Uterus (tissue), 4 donors: Measurements from ENCODE around the gene MOB3B. TPM values are rescaled to one million over a fixed set of nuclear protein-coding genes. Genes with fewer than 3 reads are reported as not detected.

Experiments
- DNase-seq, 2 donors: peaks; one replicate each; pipeline ENCODE4 v3.0.0-alpha.2; 2019 to 2020
- H3K27ac ChIP-seq, 2 donors: fragments of 200-600 bp; sonication (generic); 1 replicate in 1 of 2; 2 replicates in 1 of 2; pipeline ENCODE4 v1.5.1; 2016 to 2018
- H3K27me3 ChIP-seq, 2 donors: fragments of 200-600 bp; sonication (generic); one replicate each; pipeline ENCODE4 v1.5.1; 2018 to 2019; ENCODE audit warnings: control low read depth in 1 of 2
- H3K36me3 ChIP-seq, 2 donors: fragments of 200-600 bp; sonication (generic); one replicate each; pipeline ENCODE4 v1.5.1; 2019; ENCODE audit warnings: control low read depth in 1 of 2
- H3K4me1 ChIP-seq, 2 donors: fragments of 200-600 bp; sonication (generic); one replicate each; pipeline ENCODE4 v1.5.1; 2018 to 2019; ENCODE audit warnings: control low read depth in 1 of 2
- H3K4me3 ChIP-seq, 2 donors: fragments of 200-600 bp; sonication (generic); 1 replicate in 1 of 2; 2 replicates in 1 of 2; pipeline ENCODE4 v1.5.1; 2018 to 2019; ENCODE audit warnings: mild to moderate bottlenecking in 1 of 2
- H3K9me3 ChIP-seq, 2 donors: fragments of 200-600 bp; sonication (generic); one replicate each; pipeline ENCODE4 v1.5.1; 2019; ENCODE audit warnings: control low read depth in 1 of 2
- CTCF ChIP-seq, 4 experiments: fragments of 200-600 bp in 2 of 4; fragments of 450-650 bp in 2 of 4; sonication (generic) in 2 of 4; IDR thresholded peaks; one replicate each; pipeline ENCODE4 v1.5.1; 2016 to 2019; ENCODE audit warnings: antibody characterized with exemption in 4 of 4, mild to moderate bottlenecking in 2 of 4, moderate library complexity in 1 of 4
- POLR2A ChIP-seq, 2 donors: fragments of 450-650 bp; IDR thresholded peaks; one replicate each; pipeline ENCODE4 v1.6.1; 2016; ENCODE audit warnings: antibody characterized with exemption in 2 of 2, mild to moderate bottlenecking in 1 of 2, moderate library complexity in 1 of 2
- intact Hi-C: fragments of 100-400 bp; cut with DNase I; formaldehyde crosslinking; loops from one replicate; pipeline ENCODE4 v1.15.1; 2023; ENCODE audit warnings: low total_unique reads
- total RNA-seq, 4 donors: library from RNA; depleted of rRNA in 3 of 4; stranded (reverse); fragments of >200 nt in 3 of 4; gene quantifications; one replicate each; pipeline versions ENCODE4 v1.1.0 to v1.2.4, GENCODE V29; 2014 to 2023
- donor health status: DM: yes; HTN: yes; CAD: no.

The MOB3B gene
- total RNA-seq, 4 donors from 2014 or later = 2.0 to 34.4 (median 12.6) TPM

- intact Hi-C loops = loop anchor here (5.0 kb wide), 1 partner anchor 195 kb away; no protein-coding TSS in a partner anchor
- H3K27ac ChIP-seq = peak overlapping the region; percentile 58 to 79
- no peak for DNase-seq
- no peak for TF ChIP-seq CTCF (IDR thresholded peaks at IDR 0.05)
- TF ChIP-seq POLR2A (IDR thresholded peaks at IDR 0.05) = no peak
- H3K27me3 ChIP-seq = no peaks in the 10 kb centered on the region
- H3K9me3 ChIP-seq = no peaks in the 10 kb centered on the region
- peaks cover 15 to 18% of the 10 kb centered on the region in 2 donors for H3K4me1 ChIP-seq
- H3K36me3 ChIP-seq = no peaks in the 10 kb centered on the region
- H3K4me3 ChIP-seq = no peak overlapping the region
Measured at GRCh38 chr9:27337236-27337635, 192.4 kb downstream of the MOB3B start.

DNA sequence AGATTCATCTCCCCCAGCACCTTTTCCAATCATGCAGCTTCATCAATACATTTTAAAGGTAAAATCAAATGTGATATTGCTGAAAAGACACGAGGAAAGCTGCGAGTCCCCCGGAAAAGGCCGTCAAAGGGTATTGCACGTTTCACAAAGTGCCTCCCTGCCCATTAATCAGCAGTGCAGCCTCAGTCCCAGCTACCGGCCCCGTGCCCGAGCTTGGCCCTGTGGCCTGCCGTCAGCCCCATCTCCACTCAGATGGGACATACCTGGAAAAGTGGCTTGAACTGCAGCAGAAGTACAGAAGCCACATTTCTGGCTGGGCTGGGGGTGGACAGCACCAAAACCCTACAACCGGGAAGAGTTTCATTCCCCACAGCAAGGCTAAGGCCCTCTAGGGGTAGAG is 192.8 kb downstream of the MOB3B start:
- no peaks in the 10 kb centered on the region for H3K36me3 ChIP-seq
- no peak overlapping the region for H3K4me3 ChIP-seq

GRCh38 chr9:27336126-27336525 is 193.5 kb downstream of the MOB3B start:
- H3K4me1 ChIP-seq = peaks cover 15 to 18% of the 10 kb centered on the region in 2 donors
- intact Hi-C loops = loop anchor here (5.0 kb wide), 1 partner anchor 196 kb away; no protein-coding TSS in a partner anchor

More for the DNA sequence above, 192.8 kb downstream of the MOB3B start:
- peaks cover 15 to 18% of the 10 kb centered on the region in 2 donors for H3K4me1 ChIP-seq
- intact Hi-C loops = loop anchor here (5.0 kb wide), 1 partner anchor 195 kb away; no protein-coding TSS in a partner anchor
- no peaks in the 10 kb centered on the region for H3K27me3 ChIP-seq
- no peaks in the 10 kb centered on the region for H3K9me3 ChIP-seq
- peak overlapping the region; percentile 58 to 79 for H3K27ac ChIP-seq
- no peak for DNase-seq
- TF ChIP-seq CTCF (IDR thresholded peaks at IDR 0.05) (no peak), POLR2A (IDR thresholded peaks at IDR 0.05) (no peak)

GRCh38 chr9:27335075-27335474 is 194.5 kb downstream of the MOB3B start:
- TF ChIP-seq CTCF (IDR thresholded peaks at IDR 0.05) (no peak), POLR2A (IDR thresholded peaks at IDR 0.05) (no peak)
- H3K4me3 ChIP-seq = no peak overlapping the region
- H3K27ac ChIP-seq = peak overlapping the region in 1 of 2 donors; percentile 79
- DNase-seq = no peak
- intact Hi-C loops = loop anchor here (5.0 kb wide), 1 partner anchor 197 kb away; no protein-coding TSS in a partner anchor
- peaks cover 11 to 12% of the 10 kb centered on the region in 2 donors for H3K4me1 ChIP-seq
- no peaks in the 10 kb centered on the region for H3K27me3 ChIP-seq
- H3K36me3 ChIP-seq = no peaks in the 10 kb centered on the region
- H3K9me3 ChIP-seq = no peaks in the 10 kb centered on the region

More at GRCh38 chr9:27336126-27336525, 193.5 kb downstream of the MOB3B start:
- Histone ChIP-seq H3K36me3 (no peaks in the 10 kb centered on the region), H3K9me3 (no peaks in the 10 kb centered on the region), H3K27ac (peak overlapping the region; percentile 58 to 79), H3K4me3 (no peak overlapping the region), H3K27me3 (no peaks in the 10 kb centered on the region)
- TF ChIP-seq POLR2A (IDR thresholded peaks at IDR 0.05) (no peak), CTCF (IDR thresholded peaks at IDR 0.05) (no peak)
- DNase-seq = no peak

- Histone ChIP-seq H3K4me3 (no peak overlapping the region), H3K27me3 (no peaks in the 10 kb centered on the region), H3K36me3 (no peaks in the 10 kb centered on the region), H3K27ac (peak overlapping the region in 1 of 2 donors; percentile 36), H3K4me1 (peaks cover 1 to 11% of the 10 kb centered on the region in 2 donors), H3K9me3 (no peaks in the 10 kb centered on the region)
- intact Hi-C loops = loop anchor here (5.0 kb wide), 1 partner anchor 214 kb away; no protein-coding TSS in a partner anchor
- peak; percentile 61 to 72 for DNase-seq
- peak; percentile 82 to 90 (median 84) for TF ChIP-seq CTCF (IDR thresholded peaks at IDR 0.05)
- TF ChIP-seq POLR2A (IDR thresholded peaks at IDR 0.05) = no peak
Measured at GRCh38 chr9:27333241-27334052, 196.2 kb downstream of the MOB3B start.
